SK-N-MC (cell line): ENCODE results near the gene ZNF804B.
"Not testable (repeated sequence)": the region's sequence is repeated elsewhere in the genome, so short reads cannot be mapped to it uniquely, and the experiment has no call there.

Experiments
- DNase-seq: peaks from one replicate; pipeline ENCODE4 v3.0.0-alpha.2; 2011; ENCODE audit warnings: low read depth, low spot score
- H3K27ac ChIP-seq: fragments of 200-600 bp; sonication (generic); 2 replicates; pipeline ENCODE4 v1.5.1; 2016; ENCODE audit warnings: mixed run types
- H3K36me3 ChIP-seq: fragments of 200-600 bp; sonication (generic); 2 replicates; pipeline ENCODE4 v1.6.1; 2017; ENCODE audit warnings: antibody characterized with exemption, low read length, mixed read lengths; ENCODE audit not compliant: insufficient read depth
- H3K4me3 ChIP-seq: fragments of 200-600 bp; sonication (generic); 2 replicates; pipeline ENCODE4 v1.5.1; 2016
- H3K9ac ChIP-seq: fragments of 200-600 bp; sonication (generic); 2 replicates; pipeline ENCODE4 v1.8.0; 2017; ENCODE audit warnings: mixed run types, mixed read lengths; ENCODE audit not compliant: insufficient read length
- H3K9me3 ChIP-seq: fragments of 200-600 bp; sonication (generic); 2 replicates; pipeline ENCODE4 v1.6.1; 2017; ENCODE audit warnings: low read depth, mild to moderate bottlenecking, antibody characterized with exemption, low read length, moderate library complexity, mixed read lengths
- EZH2 ChIP-seq: fragments of 200-600 bp; sonication (generic); IDR thresholded peaks from one replicate; pipeline ENCODE4 v1.6.1; 2017; ENCODE audit warnings: antibody characterized with exemption
- FOXP2 ChIP-seq: optimal IDR thresholded peaks from 2 replicates; pipeline ENCODE3; 2011; ENCODE audit warnings: mild to moderate bottlenecking, moderate library complexity; ENCODE audit not compliant: insufficient read depth; ENCODE audit errors: extremely low read length, control extremely low read depth
- POLR2AphosphoS5 ChIP-seq: IDR thresholded peaks from 2 replicates; pipeline ENCODE4 v1.6.1; 2012; ENCODE audit warnings: mild to moderate bottlenecking, low read depth, low read length, borderline replicate concordance

Gene ZNF804B

DNA sequence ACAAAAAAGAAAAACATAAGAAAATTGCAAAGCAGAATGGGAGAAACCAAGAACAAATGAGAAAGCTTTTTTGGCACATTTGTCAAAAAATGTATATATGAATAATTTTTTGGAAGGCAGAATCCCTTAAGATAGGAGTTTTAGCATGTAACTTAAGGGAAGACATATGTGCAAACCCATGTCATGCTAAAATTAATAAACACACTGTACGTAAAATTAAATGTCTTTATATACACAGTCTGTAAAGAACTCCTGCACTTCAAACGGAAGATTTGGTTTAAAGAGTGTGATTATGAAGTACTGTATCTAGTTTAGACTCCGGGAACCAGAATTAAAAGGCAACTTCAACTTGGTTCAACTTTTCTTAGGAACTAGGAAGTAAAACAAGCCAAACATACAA, 405.9 kb downstream of the ZNF804B start:
- H3K9me3 ChIP-seq: no peaks in the 10 kb centered on the region
- no peak overlapping the region for H3K4me3 ChIP-seq
- H3K9ac ChIP-seq: no peak overlapping the region
- no peak for DNase-seq
- H3K36me3 ChIP-seq: no peaks in the 10 kb centered on the region
- TF ChIP-seq POLR2AphosphoS5 (no peak), EZH2 (no peak), FOXP2 (no peak)
- H3K27ac ChIP-seq: no peak overlapping the region

- Histone ChIP-seq H3K9me3 (no peaks in the 10 kb centered on the region), H3K27ac (no peak overlapping the region), H3K36me3 (no peaks in the 10 kb centered on the region), H3K4me3 (no peak overlapping the region), H3K9ac (no peak overlapping the region)
- TF ChIP-seq POLR2AphosphoS5 (no peak), EZH2 (no peak), FOXP2 (no peak)
- no peak for DNase-seq
These were observed 411.1 kb downstream of the ZNF804B start for GRCh38 chr7:89170628-89171027.

DNA sequence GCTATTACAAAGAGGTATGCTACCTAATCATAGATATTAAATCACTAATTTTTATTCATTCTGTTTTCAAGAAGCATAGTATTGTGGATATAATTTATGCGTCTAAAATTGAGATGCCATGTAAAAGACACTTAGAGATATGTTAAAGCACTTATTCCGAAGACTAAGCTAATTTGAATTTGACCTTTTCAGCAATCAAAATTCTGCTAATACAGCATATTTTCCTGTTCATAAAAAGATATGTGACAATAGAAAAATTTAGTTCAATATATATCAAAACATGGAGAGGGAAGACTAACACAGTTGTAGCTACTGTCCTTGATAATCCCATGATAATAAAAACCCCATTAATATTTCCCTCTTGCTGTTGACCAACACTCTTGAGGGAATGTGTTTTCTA, 422.6 kb downstream of the ZNF804B start:
- TF ChIP-seq EZH2 (no peak), FOXP2 (no peak)
- no peak overlapping the region for H3K27ac ChIP-seq
- H3K9ac ChIP-seq: no peak overlapping the region
- no peaks in the 10 kb centered on the region for H3K36me3 ChIP-seq
- no peak for DNase-seq
- no peak overlapping the region for H3K4me3 ChIP-seq
- no peaks in the 10 kb centered on the region for H3K9me3 ChIP-seq

DNA sequence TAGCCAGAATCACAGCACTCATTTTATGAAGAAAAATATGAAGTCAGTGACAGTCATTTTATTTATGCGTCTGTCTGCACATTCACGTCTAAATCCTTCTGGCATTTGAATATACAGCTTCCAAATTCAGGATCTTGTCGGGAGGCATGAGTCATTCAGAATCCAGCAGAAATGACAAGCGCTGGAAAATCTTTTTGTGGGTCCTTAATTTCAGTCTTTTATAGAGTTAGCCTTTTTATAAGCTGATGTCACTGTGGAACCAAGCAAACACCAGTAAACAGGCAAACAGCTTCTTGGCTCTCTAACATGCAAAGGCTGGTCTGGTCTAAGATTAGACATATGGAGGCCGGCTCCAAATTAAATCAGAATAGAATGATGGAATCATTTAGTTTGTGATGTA, 424.2 kb downstream of the ZNF804B start:
- no peak overlapping the region for H3K9ac ChIP-seq
- no peak overlapping the region for H3K27ac ChIP-seq
- DNase-seq: no peak
- no peak for TF ChIP-seq EZH2
- no peak for TF ChIP-seq POLR2AphosphoS5
- TF ChIP-seq FOXP2: no peak
- H3K4me3 ChIP-seq: no peak overlapping the region
- no peaks in the 10 kb centered on the region for H3K36me3 ChIP-seq
- no peaks in the 10 kb centered on the region for H3K9me3 ChIP-seq

DNA sequence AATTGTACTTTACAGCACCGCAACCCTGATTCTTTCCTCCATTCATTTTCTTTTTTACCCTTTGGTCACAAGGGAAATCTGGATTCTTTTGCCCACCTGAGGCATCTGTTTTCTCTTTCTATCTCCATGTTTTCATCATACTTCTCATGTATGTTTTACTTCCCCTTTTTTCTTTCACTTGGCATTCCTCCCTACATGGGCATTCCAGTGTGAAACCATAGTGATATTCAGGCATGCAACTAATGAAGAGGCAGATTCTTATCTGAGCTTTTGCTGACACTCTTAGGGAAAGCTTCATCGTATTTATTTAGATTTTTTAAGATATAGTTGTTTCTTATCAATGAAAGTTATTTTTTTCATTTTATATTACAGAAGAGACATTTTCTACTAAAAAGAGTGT, 441.3 kb downstream of the ZNF804B start:
- no peak for DNase-seq
- Histone ChIP-seq H3K4me3 (no peak overlapping the region), H3K27ac (no peak overlapping the region), H3K9me3 (no peaks in the 10 kb centered on the region), H3K9ac (no peak overlapping the region), H3K36me3 (no peaks in the 10 kb centered on the region)
- no peak for TF ChIP-seq POLR2AphosphoS5
- TF ChIP-seq FOXP2: no peak
- no peak for TF ChIP-seq EZH2

- Histone ChIP-seq H3K9ac (no peak overlapping the region), H3K4me3 (no peak overlapping the region), H3K27ac (no peak overlapping the region), H3K36me3 (no peaks in the 10 kb centered on the region), H3K9me3 (no peaks in the 10 kb centered on the region)
- no peak for DNase-seq
- TF ChIP-seq EZH2 (no peak), POLR2AphosphoS5 (no peak), FOXP2 (no peak)
These were observed 464.4 kb downstream of the ZNF804B start for GRCh38 chr7:89223900-89224395.

GRCh38 chr7:89228688-89229171, 469.2 kb downstream of the ZNF804B start:
- H3K9ac ChIP-seq, H3K4me3 ChIP-seq, H3K36me3 ChIP-seq, H3K27ac ChIP-seq, H3K9me3 ChIP-seq, DNase-seq: not testable (repeated sequence)

DNA sequence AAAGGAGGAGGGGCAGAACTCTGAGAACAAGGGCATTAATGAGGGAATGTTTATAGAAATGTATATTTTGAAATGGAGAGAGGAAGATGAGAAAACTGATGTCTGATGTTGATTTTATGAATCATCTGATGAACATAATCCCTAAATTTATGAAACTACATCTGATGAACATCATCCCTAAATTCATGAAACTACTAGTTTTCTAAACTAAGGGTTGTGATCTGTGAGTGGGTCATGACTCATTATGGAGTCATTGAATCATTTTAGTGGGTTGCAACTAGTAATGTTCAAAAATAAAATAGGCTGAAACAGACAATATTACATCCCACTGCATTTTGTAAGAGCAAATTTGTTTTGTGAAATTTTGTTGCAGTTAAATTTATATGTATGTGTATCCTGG, 478.7 kb downstream of the ZNF804B start:
- no peak overlapping the region for H3K4me3 ChIP-seq
- no peak overlapping the region for H3K9ac ChIP-seq
- H3K36me3 ChIP-seq: no peaks in the 10 kb centered on the region
- no peak overlapping the region for H3K27ac ChIP-seq
- H3K9me3 ChIP-seq: no peaks in the 10 kb centered on the region
- TF ChIP-seq POLR2AphosphoS5: no peak
- no peak for TF ChIP-seq EZH2
- TF ChIP-seq FOXP2: no peak
- no peak for DNase-seq

DNA sequence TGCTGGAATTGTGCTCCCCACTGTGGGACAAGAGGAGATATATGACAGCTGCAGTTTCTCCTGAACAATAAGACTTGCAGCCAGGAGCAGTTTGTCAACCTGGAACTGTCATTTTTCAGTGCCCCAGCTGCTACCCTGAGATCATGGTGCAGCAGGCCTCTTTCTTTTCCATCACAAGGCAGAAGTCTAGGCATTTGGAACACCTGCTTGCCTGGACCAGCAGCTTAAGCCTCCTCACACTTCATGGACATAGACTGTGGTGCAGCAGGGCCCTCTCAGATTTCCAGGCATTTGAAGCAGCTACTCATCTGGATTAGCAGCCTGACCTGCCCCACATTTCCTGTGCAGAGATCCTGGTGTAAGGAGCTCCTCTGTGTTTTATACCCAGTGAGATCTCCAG, 486.7 kb downstream of the ZNF804B start:
- H3K9ac ChIP-seq: no peak overlapping the region
- no peak for TF ChIP-seq FOXP2
- no peak for TF ChIP-seq POLR2AphosphoS5
- TF ChIP-seq EZH2: no peak
- DNase-seq: no peak
- no peaks in the 10 kb centered on the region for H3K36me3 ChIP-seq
- no peak overlapping the region for H3K4me3 ChIP-seq
- H3K27ac ChIP-seq: no peak overlapping the region
- no peaks in the 10 kb centered on the region for H3K9me3 ChIP-seq
